ENCODE results near the gene ASIC2.

The ASIC2 gene

DNA sequence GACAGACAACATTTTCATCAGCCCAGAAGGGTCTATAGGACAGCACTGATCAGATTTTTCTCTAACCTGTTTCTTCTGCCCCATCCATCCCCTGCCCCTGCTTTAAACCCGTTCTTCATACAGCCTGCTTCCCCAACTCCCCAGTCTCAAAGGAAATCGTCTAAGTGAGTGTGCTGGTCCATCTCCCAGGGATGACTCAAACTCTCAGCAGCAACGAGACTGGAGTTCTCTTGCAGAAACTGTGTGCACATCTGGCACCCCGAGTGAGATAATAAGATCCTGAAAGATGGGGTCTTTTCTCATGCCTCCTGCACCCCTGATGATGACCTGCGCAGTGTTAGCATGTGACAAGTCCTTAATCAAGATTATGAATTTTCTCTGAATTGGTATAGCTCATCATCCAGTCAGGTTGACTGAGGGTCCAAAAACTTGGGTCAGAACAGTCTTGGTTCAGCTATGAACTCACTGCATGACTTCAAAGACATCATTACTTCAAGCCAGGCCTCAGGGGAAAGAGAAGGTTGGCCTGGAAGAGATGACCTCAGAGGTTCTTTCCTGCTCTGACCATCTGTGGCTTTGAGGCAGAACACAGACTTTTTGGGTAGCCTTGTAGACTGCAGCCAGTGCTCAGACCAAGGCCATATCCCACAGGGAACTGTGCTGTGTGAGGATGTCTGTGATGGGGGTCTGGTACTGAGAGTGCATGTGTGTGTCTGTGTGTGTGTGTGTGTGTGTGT lies 183.6 kb downstream of the ASIC2 start:
- no peaks in the 10 kb centered on the region for H3K9me2 ChIP-seq (replicated peaks; ENCODE audit: control insufficient read depth, low read length)
- no peaks in the 10 kb centered on the region for H3K9me3 ChIP-seq (ENCODE audit: control insufficient read depth, insufficient read depth, low read length)
- no peak overlapping the region for H3K4me2 ChIP-seq (ENCODE audit: low read length)
- no peak overlapping the region for H3K27ac ChIP-seq (ENCODE audit: low read depth, low read length)
- H3K4me3 ChIP-seq (ENCODE audit: low read length): no peak overlapping the region
- no peaks in the 10 kb centered on the region for H3F3A ChIP-seq (ENCODE audit: control insufficient read depth, insufficient read depth)
- no peaks in the 10 kb centered on the region for H3K79me2 ChIP-seq (ENCODE audit: control insufficient read depth, low read length)
- no peak for TF ChIP-seq EZH2phosphoT487 (IDR thresholded peaks at IDR 0.05; ENCODE audit: borderline replicate concordance, low read length)
- TF ChIP-seq, protein P1, sequence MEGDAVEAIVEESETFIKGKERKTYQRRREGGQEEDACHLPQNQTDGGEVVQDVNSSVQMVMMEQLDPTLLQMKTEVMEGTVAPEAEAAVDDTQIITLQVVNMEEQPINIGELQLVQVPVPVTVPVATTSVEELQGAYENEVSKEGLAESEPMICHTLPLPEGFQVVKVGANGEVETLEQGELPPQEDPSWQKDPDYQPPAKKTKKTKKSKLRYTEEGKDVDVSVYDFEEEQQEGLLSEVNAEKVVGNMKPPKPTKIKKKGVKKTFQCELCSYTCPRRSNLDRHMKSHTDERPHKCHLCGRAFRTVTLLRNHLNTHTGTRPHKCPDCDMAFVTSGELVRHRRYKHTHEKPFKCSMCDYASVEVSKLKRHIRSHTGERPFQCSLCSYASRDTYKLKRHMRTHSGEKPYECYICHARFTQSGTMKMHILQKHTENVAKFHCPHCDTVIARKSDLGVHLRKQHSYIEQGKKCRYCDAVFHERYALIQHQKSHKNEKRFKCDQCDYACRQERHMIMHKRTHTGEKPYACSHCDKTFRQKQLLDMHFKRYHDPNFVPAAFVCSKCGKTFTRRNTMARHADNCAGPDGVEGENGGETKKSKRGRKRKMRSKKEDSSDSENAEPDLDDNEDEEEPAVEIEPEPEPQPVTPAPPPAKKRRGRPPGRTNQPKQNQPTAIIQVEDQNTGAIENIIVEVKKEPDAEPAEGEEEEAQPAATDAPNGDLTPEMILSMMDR (IDR thresholded peaks at IDR 0.05; ENCODE audit: low read depth, low read length, poor library complexity, severe bottlenecking): no peak
- H3K4me1 ChIP-seq (ENCODE audit: control insufficient read depth, low read length): no peaks in the 10 kb centered on the region
- H4K20me1 ChIP-seq (ENCODE audit: control insufficient read depth, insufficient read depth, low read depth, low read length): no peaks in the 10 kb centered on the region
- H3K27me3 ChIP-seq (ENCODE audit: control insufficient read depth, low read length): no peaks in the 10 kb centered on the region
- no peaks in the 10 kb centered on the region for H3K36me3 ChIP-seq (ENCODE audit: control insufficient read depth, low read length)

DNA sequence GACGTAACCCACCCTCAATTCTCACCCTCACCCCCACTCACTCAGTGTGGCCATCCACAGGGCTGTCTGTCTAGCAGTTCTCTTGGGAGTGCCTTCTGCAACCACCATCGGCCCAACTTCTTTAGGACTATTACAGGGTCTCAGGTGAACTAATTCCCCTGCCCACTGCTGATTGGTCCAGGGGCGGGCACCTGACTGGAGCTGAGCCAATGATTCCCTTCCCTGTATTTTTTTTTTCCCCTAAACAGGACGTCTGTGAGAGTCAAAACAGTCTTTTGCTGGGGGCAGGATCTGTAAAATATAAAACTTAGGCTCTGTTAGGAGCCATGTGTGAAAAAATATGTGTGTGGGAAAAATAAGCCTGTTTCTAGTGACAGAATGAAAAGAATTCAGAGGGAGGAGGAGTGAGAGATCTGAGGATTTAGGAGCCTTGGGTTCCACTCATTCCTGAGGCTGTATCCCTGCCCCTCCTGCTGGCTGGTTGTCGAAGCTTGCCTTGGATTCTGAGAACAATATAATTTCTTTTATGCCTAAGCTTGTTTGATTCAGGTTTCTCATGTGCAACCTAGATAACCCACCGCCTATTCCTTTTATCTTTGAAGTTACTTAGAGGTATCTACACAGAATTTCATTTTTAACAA lies 186.4 kb downstream of the ASIC2 start:
- Histone ChIP-seq H3K9me2 (replicated peaks; ENCODE audit: control insufficient read depth, low read length) (no peaks in the 10 kb centered on the region), H3K4me2 (ENCODE audit: low read length) (no peak overlapping the region), H3K79me2 (ENCODE audit: control insufficient read depth, low read length) (no peaks in the 10 kb centered on the region), H3K4me3 (ENCODE audit: low read length) (no peak overlapping the region), H4K20me1 (ENCODE audit: control insufficient read depth, insufficient read depth, low read depth, low read length) (no peaks in the 10 kb centered on the region), H3K9me3 (ENCODE audit: control insufficient read depth, insufficient read depth, low read length) (no peaks in the 10 kb centered on the region), H3K36me3 (ENCODE audit: control insufficient read depth, low read length) (no peaks in the 10 kb centered on the region), H3K27ac (ENCODE audit: low read depth, low read length) (no peak overlapping the region), H3K4me1 (ENCODE audit: control insufficient read depth, low read length) (no peaks in the 10 kb centered on the region), H3F3A (ENCODE audit: control insufficient read depth, insufficient read depth) (no peaks in the 10 kb centered on the region), H3K27me3 (ENCODE audit: control insufficient read depth, low read length) (no peaks in the 10 kb centered on the region)
- TF ChIP-seq, protein P1 (IDR thresholded peaks at IDR 0.05; ENCODE audit: low read depth, low read length, poor library complexity, severe bottlenecking): no peak

DNA sequence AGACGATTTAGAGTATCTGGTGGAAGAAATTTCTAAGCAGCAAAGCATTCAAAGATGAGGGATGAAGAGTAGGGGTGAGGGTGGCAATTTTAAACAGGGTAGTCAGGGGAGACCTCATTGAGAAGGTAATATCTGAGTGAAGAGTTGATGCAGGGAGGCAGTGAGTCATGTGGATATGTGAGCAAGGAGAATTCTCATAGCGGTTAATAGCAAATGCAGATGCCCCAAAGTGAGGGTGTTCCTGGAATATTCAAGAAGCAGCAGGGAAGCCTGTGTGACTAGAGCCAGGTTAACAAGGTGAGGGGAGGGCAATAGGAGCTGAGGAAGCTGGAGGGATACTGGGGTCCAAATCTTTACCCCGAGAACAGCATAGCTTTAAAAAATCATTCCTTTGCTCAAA lies 187.2 kb downstream of the ASIC2 start:
- no peaks in the 10 kb centered on the region for H3K36me3 ChIP-seq (ENCODE audit: control insufficient read depth, low read length)
- H3K27ac ChIP-seq (ENCODE audit: low read depth, low read length): no peak overlapping the region
- H3F3A ChIP-seq (ENCODE audit: control insufficient read depth, insufficient read depth): no peaks in the 10 kb centered on the region
- no peaks in the 10 kb centered on the region for H4K20me1 ChIP-seq (ENCODE audit: control insufficient read depth, insufficient read depth, low read depth, low read length)
- H3K9me3 ChIP-seq (ENCODE audit: control insufficient read depth, insufficient read depth, low read length): no peaks in the 10 kb centered on the region
- H3K4me1 ChIP-seq (ENCODE audit: control insufficient read depth, low read length): no peaks in the 10 kb centered on the region
- no peaks in the 10 kb centered on the region for H3K27me3 ChIP-seq (ENCODE audit: control insufficient read depth, low read length)
- no peak overlapping the region for H3K4me3 ChIP-seq (ENCODE audit: low read length)
- TF ChIP-seq EZH2phosphoT487 (IDR thresholded peaks at IDR 0.05; ENCODE audit: borderline replicate concordance, low read length): no peak
- TF ChIP-seq, protein P1 (IDR thresholded peaks at IDR 0.05; ENCODE audit: low read depth, low read length, poor library complexity, severe bottlenecking): no peak
- H3K79me2 ChIP-seq (ENCODE audit: control insufficient read depth, low read length): no peaks in the 10 kb centered on the region
- no peak overlapping the region for H3K4me2 ChIP-seq (ENCODE audit: low read length)
- no peaks in the 10 kb centered on the region for H3K9me2 ChIP-seq (replicated peaks; ENCODE audit: control insufficient read depth, low read length)
